ENCODE measurements around the gene CYP17A1.
A peak's percentile ranks its signal among the peaks of the same experiment; 100 is the strongest.

Gene CYP17A1

GRCh38 chr10:102802920-102803534, 34.2 kb downstream of the CYP17A1 start:
- H3K4me3 ChIP-seq (ENCODE audit: low read length): no peak overlapping the region
- peak; percentile 87 for DNase-seq (ENCODE audit: low read depth)
- no peak for TF ChIP-seq CTCF (IDR thresholded peaks at IDR 0.05; ENCODE audit: insufficient read depth, low read depth, low read length, missing control alignments)

GRCh38 chr10:102801978-102802377, 35.2 kb downstream of the CYP17A1 start:
- no peak for DNase-seq (ENCODE audit: low read depth)

GRCh38 chr10:102801496-102801895, 35.7 kb downstream of the CYP17A1 start:
- DNase-seq (ENCODE audit: low read depth): peak; percentile 29
- TF ChIP-seq CTCF (IDR thresholded peaks at IDR 0.05; ENCODE audit: insufficient read depth, low read depth, low read length, missing control alignments): no peak
- H3K4me3 ChIP-seq (ENCODE audit: low read length): no peak overlapping the region

More at GRCh38 chr10:102801978-102802377, 35.2 kb downstream of the CYP17A1 start:
- TF ChIP-seq CTCF (IDR thresholded peaks at IDR 0.05; ENCODE audit: insufficient read depth, low read depth, low read length, missing control alignments): no peak
- no peak overlapping the region for H3K4me3 ChIP-seq (ENCODE audit: low read length)

- DNase-seq (ENCODE audit: low read depth): no peak
- TF ChIP-seq CTCF (IDR thresholded peaks at IDR 0.05; ENCODE audit: insufficient read depth, low read depth, low read length, missing control alignments): no peak
- no peak overlapping the region for H3K4me3 ChIP-seq (ENCODE audit: low read length)
Measured at GRCh38 chr10:102800611-102801335, 36.4 kb downstream of the CYP17A1 start.

GRCh38 chr10:102799691-102800471, 37.3 kb downstream of the CYP17A1 start:
- DNase-seq (ENCODE audit: low read depth): no peak
- no peak for TF ChIP-seq CTCF (IDR thresholded peaks at IDR 0.05; ENCODE audit: insufficient read depth, low read depth, low read length, missing control alignments)

GRCh38 chr10:102796407-102797176, 40.6 kb downstream of the CYP17A1 start:
- H3K4me3 ChIP-seq (ENCODE audit: low read length): no peak overlapping the region
- no peak for DNase-seq (ENCODE audit: low read depth)
- no peak for TF ChIP-seq CTCF (IDR thresholded peaks at IDR 0.05; ENCODE audit: insufficient read depth, low read depth, low read length, missing control alignments)

More at GRCh38 chr10:102799691-102800471, 37.3 kb downstream of the CYP17A1 start:
- H3K4me3 ChIP-seq (ENCODE audit: low read length): no peak overlapping the region

Data from epithelial cell of esophagus (primary cell).